Heart right ventricle (tissue), 16 donors: ENCODE measurements around the gene PIMREG. TPM values are rescaled to one million over a fixed set of nuclear protein-coding genes. Genes with fewer than 3 reads are reported as not detected.
A peak's percentile ranks its signal among the peaks of the same experiment; 100 is the strongest.

Source experiments
- ATAC-seq, 8 donors: fragments of 200-7000 bp; cut with Tn5 transposase; one replicate each; pipeline ENCODE4 v1.9.1; 2020; ENCODE audit warnings: mild to moderate bottlenecking in 8 of 8, moderate library complexity in 8 of 8, moderate number of reproducible peaks in 1 of 8
- DNase-seq, 2 donors: peaks; one replicate each; pipeline ENCODE4 v3.0.0-alpha.2; 2020
- H3K27ac ChIP-seq, 10 donors: fragments of 200-600 bp; sonication (generic) in 2 of 10; one replicate each; pipeline versions ENCODE4 v1.5.0 to v1.8.0; 2020 to 2022; ENCODE audit warnings: mild to moderate bottlenecking in 3 of 10
- H3K27me3 ChIP-seq, 7 donors: fragments of 200-600 bp; one replicate each; pipeline ENCODE4 v1.8.0; 2021 to 2022; ENCODE audit warnings: mild to moderate bottlenecking in 2 of 7
- H3K36me3 ChIP-seq, 9 donors: fragments of 200-600 bp; sonication (generic) in 1 of 9; one replicate each; pipeline versions ENCODE4 v1.5.0 to v1.8.0; 2020 to 2022; ENCODE audit warnings: mild to moderate bottlenecking in 2 of 9
- H3K4me1 ChIP-seq, 9 donors: fragments of 200-600 bp; sonication (generic) in 1 of 9; one replicate each; pipeline versions ENCODE4 v1.5.0 to v1.8.0; 2020 to 2022; ENCODE audit warnings: mild to moderate bottlenecking in 4 of 9
- H3K4me3 ChIP-seq, 10 donors: fragments of 200-600 bp; sonication (generic) in 2 of 10; one replicate each; pipeline versions ENCODE4 v1.5.0 to v1.8.0; 2020 to 2022; ENCODE audit warnings: mild to moderate bottlenecking in 7 of 10, moderate library complexity in 2 of 10
- H3K9me3 ChIP-seq, 11 donors: fragments of 200-600 bp in 10 of 11; sonication (generic) in 2 of 11; one replicate each; pipeline versions ENCODE4 v1.5.0 to v1.8.0; 2013 to 2022; ENCODE audit warnings: mild to moderate bottlenecking in 2 of 11, control low read depth in 1 of 11, moderate library complexity in 1 of 11
- WGBS, 2 donors: extraction: QIAGEN DNeasy Blood & Tissue Kit; methylation state at CpG; one replicate each; pipeline ENCODE4 v1.1.7; 2013; ENCODE audit warnings: inconsistent platforms in 1 of 2; 5-methylcytosine and 5-hydroxymethylcytosine counted together
- intact Hi-C, 10 donors: fragments of 100-400 bp; cut with DNase I; formaldehyde crosslinking; loops; one replicate each; pipeline versions ENCODE4 v1.11.1 to v1.14.2; 2022
- polyA plus RNA-seq, 2 donors: library from polyadenylated mRNA; stranded (reverse); fragments of 200-250 nt; gene quantifications; one replicate each; pipeline ENCODE4 v1.2.3, GENCODE V29; 2013
- total RNA-seq, 10 donors: library from RNA; stranded (reverse); fragmentation: NEBNext Ultra II Directional in 3 of 10; extraction: Animal tissue kit (Norgen Biotek cat#: 25700) in 3 of 10; gene quantifications; one replicate each; pipeline versions ENCODE4 v1.2.1 to v1.2.4, GENCODE V29; 2021 to 2023
- TF ChIP-seq, protein P1 (sequence below), 9 donors: fragments of 200-600 bp; sonication (generic) in 2 of 9; IDR thresholded peaks; one replicate each; pipeline versions ENCODE4 v1.5.0 to v1.8.0; 2021 to 2022; ENCODE audit warnings: antibody characterized with exemption in 9 of 9, mild to moderate bottlenecking in 5 of 9, moderate library complexity in 1 of 9
- donor health status: Arrhythmogenic right ventricular cardiomyopathy.
- donor health status: ischemic (EF 13 %, LVEDD 7.1; RV severe dilation, severe dysfunction).
- donor health status: healthy with polysubstance abuse.
- donor health status: DM: no; HTN: yes; CAD: no.
- donor health status: DM: no; HTN: no; CAD: no.
- donor health status: ischemic (EF 25% LVEDD 6.9; RV normal size, moderate dysfunction).
- donor health status: ischemic (EF 25% LVEDD 5.7; RV mildly dilated, moderate dysfunction).
- donor health status: healthy.
- donor health status: DM: yes; HTN: yes; CAD: no.
- donor health status: Ischemic cardiomyopathy.
- donor health status: ischemic (EF 35%, LVEDD 5.7; RV mildly dilated, moderate dysfunction).
- donor health status: nonischemic (EF 11% LVEDD 7.7; RV severe dilation, severe dysfunction).
- donor health status: DM: yes; HTN: yes; CAD: no.
- donor health status: PGD.
- donor health status: ischemic (EF 29% LVEDD 5.4; RV normal size, mild dysfunction).
- donor health status: nonischemic (EF 23%, LVEDD 6.1; RV moderate dilation, normal function).

PIMREG gene
- total and polyA plus RNA-seq, 12 donors: 0.21 to 4.0 (median 0.54) TPM; not detected in 6

DNA sequence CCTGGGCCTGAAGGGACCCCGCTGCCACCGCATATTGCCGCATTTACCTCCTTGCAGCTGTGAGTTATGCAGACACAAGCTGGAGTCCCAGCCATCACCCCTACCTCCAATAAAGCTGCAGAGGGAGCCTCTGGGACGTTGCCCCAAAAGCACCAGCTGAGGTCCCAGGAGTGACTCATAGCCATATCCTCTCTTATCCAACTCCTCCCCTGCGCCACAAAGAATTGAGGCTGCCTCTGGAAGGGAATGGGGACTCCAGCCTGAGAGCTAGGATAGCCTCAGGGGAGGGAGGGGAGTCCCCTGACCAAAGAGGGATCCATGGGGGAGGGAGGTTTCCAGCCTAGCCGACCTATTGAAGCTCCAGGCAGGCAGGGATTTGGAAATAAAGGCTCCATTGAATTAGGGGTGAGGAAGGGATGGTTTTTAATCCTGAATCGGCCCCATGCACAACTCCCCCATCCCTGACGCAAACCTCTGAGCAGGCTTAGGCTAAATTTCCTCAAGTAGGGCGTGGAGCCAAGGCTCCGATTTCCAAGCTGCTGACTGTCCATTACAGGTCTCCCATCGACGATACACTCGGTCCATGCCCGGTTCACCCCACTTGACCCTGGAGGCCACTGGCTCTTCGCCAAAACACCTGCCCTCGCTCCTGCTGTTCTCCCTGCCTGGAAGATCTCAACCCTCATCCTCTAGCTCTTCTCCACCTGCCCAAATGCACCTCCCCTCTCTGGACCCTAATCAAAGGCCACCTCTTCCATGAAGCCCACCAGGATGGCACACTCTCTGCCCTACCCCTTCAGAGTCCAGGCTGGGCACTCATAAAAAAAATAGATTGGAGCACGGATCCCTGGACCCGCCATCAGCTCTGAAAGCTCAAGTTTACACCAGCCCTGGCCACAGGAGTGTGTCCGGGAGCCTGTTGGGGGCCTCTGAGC, 27.5 kb downstream of the PIMREG start:
- H3K9me3 ChIP-seq: peaks cover 0 to 10% (median 0%) of the 10 kb centered on the region in 11 donors
- DNase-seq (no peak), ATAC-seq (no peak)
- 68% methylated on average over 19 of the region's 19 CpGs for WGBS, 2 donors
- no peaks in the 10 kb centered on the region for H3K27me3 ChIP-seq
- no peaks in the 10 kb centered on the region for H3K36me3 ChIP-seq
- no peak overlapping the region for H3K27ac ChIP-seq
- H3K4me1 ChIP-seq: no peaks in the 10 kb centered on the region
- TF ChIP-seq, protein P1, sequence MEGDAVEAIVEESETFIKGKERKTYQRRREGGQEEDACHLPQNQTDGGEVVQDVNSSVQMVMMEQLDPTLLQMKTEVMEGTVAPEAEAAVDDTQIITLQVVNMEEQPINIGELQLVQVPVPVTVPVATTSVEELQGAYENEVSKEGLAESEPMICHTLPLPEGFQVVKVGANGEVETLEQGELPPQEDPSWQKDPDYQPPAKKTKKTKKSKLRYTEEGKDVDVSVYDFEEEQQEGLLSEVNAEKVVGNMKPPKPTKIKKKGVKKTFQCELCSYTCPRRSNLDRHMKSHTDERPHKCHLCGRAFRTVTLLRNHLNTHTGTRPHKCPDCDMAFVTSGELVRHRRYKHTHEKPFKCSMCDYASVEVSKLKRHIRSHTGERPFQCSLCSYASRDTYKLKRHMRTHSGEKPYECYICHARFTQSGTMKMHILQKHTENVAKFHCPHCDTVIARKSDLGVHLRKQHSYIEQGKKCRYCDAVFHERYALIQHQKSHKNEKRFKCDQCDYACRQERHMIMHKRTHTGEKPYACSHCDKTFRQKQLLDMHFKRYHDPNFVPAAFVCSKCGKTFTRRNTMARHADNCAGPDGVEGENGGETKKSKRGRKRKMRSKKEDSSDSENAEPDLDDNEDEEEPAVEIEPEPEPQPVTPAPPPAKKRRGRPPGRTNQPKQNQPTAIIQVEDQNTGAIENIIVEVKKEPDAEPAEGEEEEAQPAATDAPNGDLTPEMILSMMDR (IDR thresholded peaks at IDR 0.05): no peak
- no peak overlapping the region for H3K4me3 ChIP-seq
- intact Hi-C loops: loop anchor here in 5 of 10 donors (5.0 to 10.0 kb wide), 6 partner anchors 81 to 173 kb away; partner anchors contain the start of genes KIAA0753 (in 2 of the 5), TXNDC17 (in 2 of the 5) and PITPNM3 (in 1 of the 5)

DNA sequence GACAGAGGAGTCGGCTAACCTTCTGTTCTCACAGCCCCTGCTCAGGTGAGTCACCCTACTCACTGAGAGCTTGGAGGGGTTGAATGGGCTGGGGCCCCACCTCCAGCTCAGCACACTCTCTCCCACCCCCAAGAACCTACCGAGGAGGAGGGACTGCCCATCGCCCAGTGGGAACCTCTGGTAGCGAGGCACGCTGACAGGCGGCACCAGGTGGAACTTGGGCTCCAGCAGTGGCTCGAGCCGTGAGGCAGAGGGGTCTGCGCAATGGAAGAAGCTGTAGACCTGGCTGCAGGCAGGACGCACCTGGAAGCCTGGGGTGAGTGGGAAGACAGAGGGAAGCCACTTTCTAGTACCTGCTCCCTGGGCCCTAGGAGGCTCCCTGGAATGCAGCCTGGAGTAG, 28.3 kb downstream of the PIMREG start:
- ATAC-seq: peak in 1 of 8 donors; percentile 4
- Histone ChIP-seq H3K4me1 (no peaks in the 10 kb centered on the region), H3K36me3 (no peaks in the 10 kb centered on the region), H3K9me3 (peaks cover 0 to 4% (median 0%) of the 10 kb centered on the region in 11 donors), H3K27ac (no peak overlapping the region), H3K4me3 (no peak overlapping the region), H3K27me3 (no peaks in the 10 kb centered on the region)
- intact Hi-C loops: loop anchor here in 5 of 10 donors (5.0 to 10.0 kb wide), 6 partner anchors 80 to 172 kb away; partner anchors contain the start of genes KIAA0753 (in 2 of the 5), TXNDC17 (in 2 of the 5) and PITPNM3 (in 1 of the 5)
- 89% methylated on average over 10 of the region's 10 CpGs for WGBS, 2 donors
- DNase-seq: no peak
- TF ChIP-seq, protein P1 (IDR thresholded peaks at IDR 0.05): no peak

DNA sequence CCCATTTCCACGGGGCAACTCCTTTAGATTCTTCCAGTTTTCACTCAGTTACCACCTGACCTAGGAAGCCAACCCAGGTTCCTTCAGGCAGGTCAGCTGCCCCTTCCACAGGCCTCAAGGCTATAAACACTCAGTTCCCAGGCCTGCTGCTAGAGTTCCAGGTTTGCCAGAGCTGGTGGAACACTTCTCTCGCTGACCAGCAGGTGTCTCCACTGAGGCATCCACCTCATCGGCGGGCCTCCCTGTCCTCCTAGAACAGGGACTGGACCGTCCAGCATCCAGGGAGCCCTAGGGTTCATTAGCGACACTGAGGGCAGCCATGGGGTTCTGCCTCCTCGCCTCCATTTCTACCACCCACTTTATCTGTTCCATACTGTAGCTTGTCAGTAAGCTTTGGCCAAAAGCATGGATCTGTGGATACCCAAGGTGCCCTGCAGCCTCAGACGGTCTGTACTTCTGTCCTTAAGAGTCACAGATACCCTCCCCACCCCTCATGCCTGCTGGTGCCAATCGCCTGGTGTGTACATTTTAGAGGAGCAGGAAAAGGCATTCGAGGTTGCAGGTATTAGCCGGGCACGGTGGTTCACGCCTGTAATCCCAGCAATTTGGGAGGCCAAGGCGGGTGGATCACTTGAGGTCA, 29.0 kb downstream of the PIMREG start:
- no peaks in the 10 kb centered on the region for H3K27me3 ChIP-seq
- no peaks in the 10 kb centered on the region for H3K36me3 ChIP-seq
- DNase-seq (peak; percentile 65 to 68), ATAC-seq (peak; percentile 53 to 81 (median 74))
- 47% methylated on average over 14 of the region's 14 CpGs for WGBS, 2 donors
- TF ChIP-seq, protein P1 (IDR thresholded peaks at IDR 0.05): peak; percentile 82 to 97 (median 94)
- no peak overlapping the region for H3K4me3 ChIP-seq
- H3K27ac ChIP-seq: no peak overlapping the region
- intact Hi-C loops: loop anchor here in 5 of 10 donors (5.0 to 10.0 kb wide), 6 partner anchors 79 to 172 kb away; partner anchors contain the start of genes KIAA0753 (in 2 of the 5), TXNDC17 (in 2 of the 5) and PITPNM3 (in 1 of the 5)
- no peaks in the 10 kb centered on the region for H3K9me3 ChIP-seq
- no peaks in the 10 kb centered on the region for H3K4me1 ChIP-seq

DNA sequence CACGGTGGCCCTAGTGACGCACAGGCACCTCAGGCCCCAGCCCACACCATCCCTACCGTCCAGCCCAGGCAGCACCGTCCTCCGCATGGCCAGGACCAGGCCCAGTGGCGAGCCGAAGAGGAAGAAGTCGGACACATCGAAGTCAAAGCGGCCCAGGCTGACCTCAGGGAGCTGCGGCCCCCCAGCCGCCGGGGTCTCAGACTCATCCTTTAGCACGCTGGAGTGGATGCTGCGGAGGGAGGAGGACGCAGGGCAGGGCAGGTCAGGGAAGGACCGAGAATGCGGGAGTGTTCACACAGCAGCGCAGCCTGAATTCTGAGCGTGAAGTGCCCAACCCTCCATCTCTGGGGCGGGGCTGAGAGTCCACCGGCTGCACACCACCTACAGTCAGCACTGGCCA, 30.1 kb downstream of the PIMREG start:
- intact Hi-C loops: loop anchor here in 5 of 10 donors (5.0 to 10.0 kb wide), 6 partner anchors 78 to 170 kb away; partner anchors contain the start of genes KIAA0753 (in 2 of the 5), TXNDC17 (in 2 of the 5) and PITPNM3 (in 1 of the 5)
- no peak for ATAC-seq
- H3K4me1 ChIP-seq: no peaks in the 10 kb centered on the region
- no peak for DNase-seq
- no peaks in the 10 kb centered on the region for H3K9me3 ChIP-seq
- H3K36me3 ChIP-seq: no peaks in the 10 kb centered on the region
- no peaks in the 10 kb centered on the region for H3K27me3 ChIP-seq
- H3K4me3 ChIP-seq: no peak overlapping the region
- no peak overlapping the region for H3K27ac ChIP-seq
- WGBS, 2 donors: 88 to 93% methylated on average over 22 of the region's 22 CpGs
- TF ChIP-seq, protein P1 (IDR thresholded peaks at IDR 0.05): no peak
